DMS153 (cell line): ENCODE data around the gene ZBTB20.

Experiments
- DNase-seq: peaks from one replicate; lab custom pipeline; 2025; lab: John Stamatoyannopoulos, UW

ZBTB20 gene

GRCh38 chr3:114285648-114286230, 861.3 kb downstream of the ZBTB20 start:
- DNase-seq: no peak

GRCh38 chr3:114284644-114285043, 862.4 kb downstream of the ZBTB20 start:
- DNase-seq: no peak
